Activated effector memory CD4-positive, alpha-beta T cell treated with anti-CD3 and anti-CD28 coated beads, Interleukin-2, amount 50 U/mL, for 16 hours (primary cell): ENCODE measurements around the gene BAHCC1.
A peak's percentile ranks its signal among the peaks of the same experiment; 100 is the strongest.

Source experiments
- DNase-seq: peaks from one replicate; pipeline ENCODE4 v3.0.0-alpha.2; 2020

BAHCC1 gene

GRCh38 chr17:81500047-81500446, 104.8 kb downstream of the BAHCC1 start:
- no peak for DNase-seq

DNA sequence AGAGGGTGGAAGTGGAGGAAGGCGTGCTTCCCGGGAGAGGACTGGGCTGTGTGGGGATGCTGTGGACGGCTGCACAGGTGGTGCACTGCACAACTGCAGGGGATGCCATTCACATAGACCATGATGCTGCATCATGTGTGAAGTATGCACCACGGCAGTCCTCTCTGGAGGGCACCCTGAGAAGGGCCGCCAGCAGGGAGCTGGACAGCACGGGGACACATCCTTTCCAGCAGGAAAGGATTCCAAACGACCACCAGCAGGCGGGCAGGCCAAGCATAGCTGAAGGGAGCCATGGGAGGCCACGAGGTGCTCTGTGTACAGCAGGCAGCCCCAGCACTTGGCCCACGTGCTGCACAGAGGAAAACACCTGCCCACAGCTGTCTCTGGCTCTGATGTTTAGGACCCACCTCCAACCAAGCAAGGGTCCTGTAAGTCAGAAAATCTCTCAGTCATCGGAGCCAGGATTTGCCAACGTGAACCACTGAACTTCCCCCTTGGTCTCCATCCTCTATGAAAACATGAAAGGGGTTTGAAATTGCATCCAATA, 107.3 kb downstream of the BAHCC1 start:
- no peak for DNase-seq

DNA sequence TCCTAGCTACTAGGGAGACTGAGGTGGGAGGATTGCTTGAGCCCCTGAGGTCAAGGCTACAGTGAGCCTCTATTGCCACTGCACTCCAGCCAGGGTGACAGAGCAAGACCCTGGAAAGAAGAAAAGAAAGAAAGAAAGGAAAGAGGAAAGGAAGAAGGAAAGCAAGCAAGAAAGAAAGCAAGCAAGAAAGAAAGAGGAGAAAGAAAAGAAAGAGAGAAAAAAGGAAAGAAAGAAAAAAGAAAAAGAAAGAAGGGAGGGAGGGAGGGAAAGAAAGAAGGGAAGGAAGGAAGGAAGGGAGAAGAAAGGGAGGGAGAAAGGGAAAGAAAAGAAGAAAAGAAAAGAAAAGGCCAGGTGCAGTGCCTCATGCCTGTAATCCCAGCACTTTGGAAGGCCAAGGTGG, 108.4 kb downstream of the BAHCC1 start:
- no peak for DNase-seq

DNA sequence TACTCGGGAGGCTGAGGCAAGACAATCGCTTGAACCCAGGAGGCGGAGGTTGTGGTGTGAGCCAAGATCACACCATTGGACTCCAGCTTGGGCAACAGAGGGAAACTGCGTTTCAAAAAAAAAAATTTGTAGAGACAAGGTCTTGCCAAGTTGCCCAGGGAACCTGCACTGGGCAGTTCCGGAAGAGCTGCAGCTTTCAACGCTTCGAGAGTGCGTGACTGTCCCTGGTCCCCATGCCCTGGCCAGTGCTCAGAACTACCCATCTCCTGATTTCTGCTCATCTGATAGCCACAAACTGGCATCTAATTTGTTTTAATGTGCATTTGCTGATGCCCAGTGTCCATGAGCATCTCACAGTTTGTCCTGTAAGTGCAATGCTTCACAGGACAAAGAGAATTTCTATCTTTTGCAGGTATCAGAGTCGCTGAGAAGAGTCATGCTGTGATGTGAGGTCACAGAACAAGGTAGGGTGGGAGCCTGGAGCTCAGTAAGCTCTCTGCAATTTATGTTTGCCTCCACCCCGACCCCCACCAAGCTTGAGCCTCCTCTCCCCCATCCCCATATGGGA, 113.5 kb downstream of the BAHCC1 start:
- no peak for DNase-seq

DNA sequence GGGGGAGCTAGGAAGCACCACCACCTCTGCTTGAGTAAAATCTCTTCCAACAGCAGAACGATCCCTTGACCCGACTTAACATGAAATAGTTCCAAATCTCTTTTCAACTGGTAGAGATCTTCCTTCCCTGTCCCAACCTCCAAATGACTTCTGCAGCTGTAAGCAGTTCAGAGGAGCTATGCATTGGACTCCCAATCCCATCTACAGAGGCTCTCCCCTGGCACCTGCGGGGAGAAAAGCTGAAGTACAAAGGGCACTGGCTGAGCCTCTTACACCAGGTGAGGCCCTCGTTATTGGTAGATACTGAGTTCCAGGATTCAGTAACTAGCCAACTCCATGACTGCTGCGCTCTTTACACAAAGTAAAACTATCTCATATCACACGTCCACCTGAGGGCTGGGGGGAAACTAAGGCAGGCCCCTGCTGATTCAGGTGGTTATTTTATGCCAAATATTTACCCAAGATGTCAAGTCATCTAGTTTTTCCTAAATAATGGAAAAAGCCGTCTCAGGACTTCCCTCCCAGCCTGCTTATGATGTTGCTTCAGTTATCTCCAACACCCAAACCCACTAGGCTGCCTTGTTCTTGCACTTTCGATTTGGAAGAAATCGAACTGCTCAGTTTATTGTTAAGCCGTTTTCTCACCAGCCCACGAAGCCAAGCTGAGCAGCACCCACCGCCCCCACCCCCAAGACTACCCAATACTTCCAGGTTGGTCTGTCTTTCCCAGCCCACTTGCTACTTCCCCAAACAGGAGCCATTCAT, 114.1 kb downstream of the BAHCC1 start:
- peak; percentile 73 for DNase-seq

- DNase-seq, result no peak
Measured at GRCh38 chr17:81509972-81510784, 114.9 kb downstream of the BAHCC1 start.

DNA sequence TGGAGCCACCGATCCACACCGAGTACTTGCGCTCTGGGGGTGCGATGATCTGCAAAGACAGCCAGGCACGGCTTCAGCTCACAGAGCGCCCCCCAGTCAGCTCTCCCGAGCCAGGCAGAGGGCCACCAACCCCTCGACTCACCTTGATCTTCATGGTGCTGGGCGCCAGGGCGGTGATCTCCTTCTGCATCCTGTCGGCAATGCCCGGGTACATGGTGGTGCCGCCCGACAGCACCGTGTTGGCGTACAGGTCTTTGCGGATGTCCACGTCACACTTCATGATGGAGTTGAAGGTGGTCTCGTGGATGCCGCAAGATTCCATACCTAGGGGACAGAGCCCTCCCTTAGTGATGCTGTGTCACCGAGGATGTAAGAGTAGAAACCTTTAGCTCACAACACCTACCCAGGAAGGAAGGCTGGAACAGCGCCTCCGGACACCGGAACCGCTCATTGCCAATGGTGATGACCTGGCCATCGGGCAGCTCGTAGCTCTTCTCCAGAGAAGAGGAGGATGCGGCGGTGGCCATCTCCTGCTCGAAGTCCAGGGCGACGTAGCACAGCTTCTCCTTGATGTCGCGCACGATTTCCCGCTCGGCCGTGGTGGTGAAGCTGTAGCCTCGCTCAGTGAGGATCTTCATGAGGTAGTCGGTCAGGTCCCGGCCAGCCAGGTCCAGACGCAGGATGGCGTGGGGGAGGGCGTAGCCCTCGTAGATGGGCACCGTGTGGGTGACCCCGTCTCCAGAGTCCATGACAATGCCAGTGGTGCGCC, 115.7 kb downstream of the BAHCC1 start:
- DNase-seq, result peak; percentile 77

GRCh38 chr17:81511554-81511803, 116.2 kb downstream of the BAHCC1 start:
- DNase-seq, result no peak

GRCh38 chr17:81511804-81512561, 116.7 kb downstream of the BAHCC1 start:
- DNase-seq, result peak; percentile 78

DNA sequence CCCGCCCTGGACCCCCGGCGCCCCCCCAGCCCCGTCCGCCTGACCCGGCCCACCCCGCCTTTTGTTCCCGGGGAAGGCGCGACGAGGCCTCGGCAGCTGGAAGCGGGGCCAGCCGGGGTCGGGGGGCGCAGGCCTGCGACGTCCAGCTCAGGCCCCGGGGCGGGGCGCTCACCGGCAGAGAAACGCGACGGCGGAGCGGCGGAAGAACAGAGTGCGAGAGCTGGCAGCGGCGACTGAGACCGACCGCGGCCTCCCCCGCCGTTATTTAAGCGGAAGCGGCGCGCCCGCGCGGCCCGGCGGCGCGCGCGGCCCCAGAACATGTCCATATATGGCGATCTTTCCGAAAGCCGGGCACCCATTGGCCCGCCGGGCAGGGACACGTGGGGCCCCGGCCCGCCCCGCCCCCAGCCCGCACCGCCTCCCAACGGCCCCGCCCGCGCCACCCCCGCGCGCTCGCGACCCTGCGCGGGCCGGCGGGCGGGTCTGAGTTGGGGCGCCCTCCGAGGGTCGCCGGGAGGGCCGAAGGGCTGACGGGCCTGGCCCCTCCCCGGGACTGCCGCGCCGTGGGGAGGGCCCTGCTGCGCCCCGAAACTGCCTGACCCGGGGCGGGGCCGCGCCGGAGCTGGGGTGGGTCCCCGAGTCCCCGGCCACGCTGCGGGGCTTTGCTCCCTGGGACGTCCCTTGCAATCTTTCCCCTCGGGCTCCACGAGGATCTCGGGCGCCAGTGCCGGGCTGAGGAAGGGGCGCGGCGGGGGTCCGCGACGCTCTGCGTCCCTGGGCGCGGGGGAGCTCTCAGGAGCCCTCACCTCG, 117.5 kb downstream of the BAHCC1 start, which contains the start of gene ACTG1:
Gene ACTG1, minus strand, starts transcription at position 238 of the 810 bp plus-strand sequence. CDS start 445 bp downstream, outside the sequence.
- DNase-seq, result peak; percentile 97

DNA sequence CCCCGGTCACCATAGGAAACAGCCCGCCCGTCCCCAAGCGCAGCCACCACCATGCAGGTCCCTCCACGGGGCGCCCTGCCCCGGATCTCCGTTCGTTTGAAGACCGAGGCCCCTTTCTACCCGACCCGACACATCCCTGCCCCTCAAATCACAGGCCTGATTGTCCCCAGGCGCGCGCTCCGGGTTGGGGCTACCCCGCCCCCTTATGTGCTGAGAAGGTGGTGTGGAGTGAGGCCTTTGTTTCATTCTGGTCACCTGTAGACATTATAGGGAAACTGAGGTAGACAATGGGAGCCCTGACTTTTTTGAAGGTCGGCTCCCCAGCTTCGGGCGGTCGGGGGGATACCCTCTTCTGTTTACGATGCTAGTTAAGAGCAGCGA, 118.1 kb downstream of the BAHCC1 start:
- DNase-seq, result peak; percentile 85

- peak; percentile 78 for DNase-seq
Measured at GRCh38 chr17:81513753-81514488, 118.7 kb downstream of the BAHCC1 start.

- DNase-seq, result no peak
Measured at GRCh38 chr17:81514489-81514738, 119.2 kb downstream of the BAHCC1 start.

- peak; percentile 91 for DNase-seq
Measured at GRCh38 chr17:81514739-81515529, 119.7 kb downstream of the BAHCC1 start.

GRCh38 chr17:81515530-81516041, 120.3 kb downstream of the BAHCC1 start:
- DNase-seq, result no peak
